GM04504 (cell line): ENCODE measurements around the gene GAL.
A peak's percentile ranks its signal among the peaks of the same experiment; 100 is the strongest.
"Not testable (repeated sequence)": the region's sequence is repeated elsewhere in the genome, so short reads cannot be mapped to it uniquely, and the experiment has no call there.

Source experiments
- DNase-seq: peaks from one replicate; pipeline ENCODE4 v3.0.0-alpha.2; 2012; ENCODE audit warnings: low read depth

Gene GAL

GRCh38 chr11:68684385-68685356, at the start of gene GAL:
GAL (plus strand) TSS chr11:68684544; CDS start chr11:68684924, 380 bp downstream.
- DNase-seq = no peak

- DNase-seq = not testable (repeated sequence)
These were observed 49.7 kb upstream of the GAL start for GRCh38 chr11:68634606-68635005.

GRCh38 chr11:68635172-68635571, 49.2 kb upstream of the GAL start:
- not testable (repeated sequence) for DNase-seq

GRCh38 chr11:68635883-68636282, 48.5 kb upstream of the GAL start:
- peak; percentile 9 for DNase-seq

- DNase-seq = not testable (repeated sequence)
These were observed 45.0 kb upstream of the GAL start for GRCh38 chr11:68639322-68639721.

GRCh38 chr11:68641880-68642279, 42.5 kb upstream of the GAL start:
- no peak for DNase-seq

- DNase-seq = no peak
These were observed 40.8 kb upstream of the GAL start for GRCh38 chr11:68643585-68643984.

- no peak for DNase-seq
These were observed 37.5 kb upstream of the GAL start for GRCh38 chr11:68646832-68647231.

GRCh38 chr11:68649851-68650555, 34.3 kb upstream of the GAL start:
- DNase-seq = no peak

GRCh38 chr11:68650801-68651200, 33.5 kb upstream of the GAL start:
- DNase-seq = no peak

- no peak for DNase-seq
These were observed 32.9 kb upstream of the GAL start for GRCh38 chr11:68651208-68651984.

GRCh38 chr11:68651985-68652682, 32.2 kb upstream of the GAL start:
- no peak for DNase-seq

GRCh38 chr11:68652683-68653156, 31.6 kb upstream of the GAL start:
- no peak for DNase-seq

GRCh38 chr11:68653486-68654430, 30.6 kb upstream of the GAL start:
- no peak for DNase-seq

GRCh38 chr11:68654978-68655377, 29.4 kb upstream of the GAL start:
- DNase-seq = no peak

- DNase-seq = no peak
These were observed 28.9 kb upstream of the GAL start for GRCh38 chr11:68655406-68655805.

GRCh38 chr11:68655806-68656205, 28.5 kb upstream of the GAL start:
- no peak for DNase-seq

- DNase-seq = no peak
These were observed 27.1 kb upstream of the GAL start for GRCh38 chr11:68657021-68657780.

GRCh38 chr11:68658097-68658496, 26.2 kb upstream of the GAL start:
- no peak for DNase-seq

GRCh38 chr11:68658661-68659060, 25.7 kb upstream of the GAL start:
- no peak for DNase-seq
